MM.1S (cell line): ENCODE results near the gene NCLN.

Experiments used
- CTCF ChIP-seq: fragments of 300-600 bp; sonication (generic); IDR thresholded peaks from 2 replicates; pipeline ENCODE4 v1.5.1; 2016; ENCODE audit warnings: antibody characterized with exemption, low read length, mixed read lengths
- EZH2phosphoT487 ChIP-seq: fragments of 300-600 bp; sonication (generic); IDR thresholded peaks from 2 replicates; pipeline ENCODE4 v1.6.1; 2018; ENCODE audit warnings: antibody characterized with exemption, low read length

- TF ChIP-seq CTCF (no peak), EZH2phosphoT487 (no peak)
These were observed at the start of gene NCLN for GRCh38 chr19:3185461-3186159.
